ENCODE measurements around the gene ARFGAP3.

DNA sequence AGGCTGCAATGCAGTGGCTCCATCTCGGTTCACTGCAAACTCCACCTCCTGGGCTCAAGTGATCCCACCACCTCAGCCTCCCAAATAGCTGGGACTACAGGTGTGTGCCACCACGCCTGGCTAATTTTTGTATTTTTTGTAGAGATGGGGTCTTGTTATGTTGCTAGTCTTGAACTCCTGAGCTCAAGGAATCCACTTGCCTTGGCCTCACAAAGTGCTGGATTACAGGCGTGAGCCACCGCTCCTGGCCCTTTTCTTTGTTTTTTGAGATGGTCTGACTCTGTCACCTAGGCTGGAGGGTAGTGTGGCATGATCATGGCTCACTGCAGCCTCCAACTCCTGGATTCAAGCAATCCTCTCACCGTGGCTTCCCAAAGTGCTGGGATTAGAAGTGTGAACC lies 21.0 kb downstream of the ARFGAP3 start:
- TF ChIP-seq, protein P1, sequence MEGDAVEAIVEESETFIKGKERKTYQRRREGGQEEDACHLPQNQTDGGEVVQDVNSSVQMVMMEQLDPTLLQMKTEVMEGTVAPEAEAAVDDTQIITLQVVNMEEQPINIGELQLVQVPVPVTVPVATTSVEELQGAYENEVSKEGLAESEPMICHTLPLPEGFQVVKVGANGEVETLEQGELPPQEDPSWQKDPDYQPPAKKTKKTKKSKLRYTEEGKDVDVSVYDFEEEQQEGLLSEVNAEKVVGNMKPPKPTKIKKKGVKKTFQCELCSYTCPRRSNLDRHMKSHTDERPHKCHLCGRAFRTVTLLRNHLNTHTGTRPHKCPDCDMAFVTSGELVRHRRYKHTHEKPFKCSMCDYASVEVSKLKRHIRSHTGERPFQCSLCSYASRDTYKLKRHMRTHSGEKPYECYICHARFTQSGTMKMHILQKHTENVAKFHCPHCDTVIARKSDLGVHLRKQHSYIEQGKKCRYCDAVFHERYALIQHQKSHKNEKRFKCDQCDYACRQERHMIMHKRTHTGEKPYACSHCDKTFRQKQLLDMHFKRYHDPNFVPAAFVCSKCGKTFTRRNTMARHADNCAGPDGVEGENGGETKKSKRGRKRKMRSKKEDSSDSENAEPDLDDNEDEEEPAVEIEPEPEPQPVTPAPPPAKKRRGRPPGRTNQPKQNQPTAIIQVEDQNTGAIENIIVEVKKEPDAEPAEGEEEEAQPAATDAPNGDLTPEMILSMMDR (conservative IDR thresholded peaks at IDR 0.05): no peak
- TF ChIP-seq ZFX (IDR thresholded peaks at IDR 0.05): no peak
